GM12865 (cell line): ENCODE measurements around the gene SIRPD.
"Not testable (repeated sequence)": the region's sequence is repeated elsewhere in the genome, so short reads cannot be mapped to it uniquely, and the experiment has no call there.

Source experiments
- DNase-seq: peaks from one replicate; pipeline ENCODE4 v3.0.0; 2010; ENCODE audit warnings: low read depth
- H3K4me3 ChIP-seq: 2 replicates; pipeline ENCODE4 v1.5.1; 2011; ENCODE audit warnings: mild to moderate bottlenecking, low read depth, low read length, control low read depth
- TF ChIP-seq, protein P1 (sequence below): IDR thresholded peaks from 2 replicates; pipeline ENCODE4 v1.5.1; 2011; ENCODE audit warnings: low read length, control low read depth, low read depth, inconsistent platforms; ENCODE audit not compliant: insufficient read depth; ENCODE audit errors: missing control alignments

SIRPD gene

GRCh38 chr20:1499528-1500420 lies 57.7 kb downstream of the SIRPD start:
- DNase-seq: no peak

GRCh38 chr20:1497371-1497770 lies 60.1 kb downstream of the SIRPD start:
- not testable (repeated sequence) for H3K4me3 ChIP-seq, DNase-seq

More at GRCh38 chr20:1499528-1500420, 57.7 kb downstream of the SIRPD start:
- no peak overlapping the region for H3K4me3 ChIP-seq
- TF ChIP-seq, protein P1, sequence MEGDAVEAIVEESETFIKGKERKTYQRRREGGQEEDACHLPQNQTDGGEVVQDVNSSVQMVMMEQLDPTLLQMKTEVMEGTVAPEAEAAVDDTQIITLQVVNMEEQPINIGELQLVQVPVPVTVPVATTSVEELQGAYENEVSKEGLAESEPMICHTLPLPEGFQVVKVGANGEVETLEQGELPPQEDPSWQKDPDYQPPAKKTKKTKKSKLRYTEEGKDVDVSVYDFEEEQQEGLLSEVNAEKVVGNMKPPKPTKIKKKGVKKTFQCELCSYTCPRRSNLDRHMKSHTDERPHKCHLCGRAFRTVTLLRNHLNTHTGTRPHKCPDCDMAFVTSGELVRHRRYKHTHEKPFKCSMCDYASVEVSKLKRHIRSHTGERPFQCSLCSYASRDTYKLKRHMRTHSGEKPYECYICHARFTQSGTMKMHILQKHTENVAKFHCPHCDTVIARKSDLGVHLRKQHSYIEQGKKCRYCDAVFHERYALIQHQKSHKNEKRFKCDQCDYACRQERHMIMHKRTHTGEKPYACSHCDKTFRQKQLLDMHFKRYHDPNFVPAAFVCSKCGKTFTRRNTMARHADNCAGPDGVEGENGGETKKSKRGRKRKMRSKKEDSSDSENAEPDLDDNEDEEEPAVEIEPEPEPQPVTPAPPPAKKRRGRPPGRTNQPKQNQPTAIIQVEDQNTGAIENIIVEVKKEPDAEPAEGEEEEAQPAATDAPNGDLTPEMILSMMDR: no peak

DNA sequence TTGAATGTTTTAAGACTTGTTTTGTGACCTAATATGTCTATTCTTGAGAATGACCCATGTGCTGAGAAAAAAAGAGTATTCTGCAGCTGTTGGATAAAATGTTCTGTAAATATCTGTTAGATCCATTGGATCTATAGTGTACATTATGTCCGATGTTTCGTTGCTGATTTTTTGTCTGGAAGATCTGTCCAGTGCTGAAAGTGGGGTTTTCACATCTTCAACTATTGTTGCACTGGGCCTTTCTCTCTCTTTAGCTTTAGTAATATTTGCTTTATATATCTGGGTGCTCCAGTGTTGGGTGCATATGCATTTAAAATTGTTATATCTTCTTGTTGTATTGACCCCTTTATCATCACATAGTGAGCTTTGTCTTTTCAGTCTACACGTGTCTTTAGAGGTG lies 60.6 kb downstream of the SIRPD start:
- H3K4me3 ChIP-seq: no peak overlapping the region
- DNase-seq: no peak
- TF ChIP-seq, protein P1: no peak

GRCh38 chr20:1494436-1494835 lies 63.1 kb downstream of the SIRPD start:
- H3K4me3 ChIP-seq: no peak overlapping the region
- TF ChIP-seq, protein P1: no peak

DNA sequence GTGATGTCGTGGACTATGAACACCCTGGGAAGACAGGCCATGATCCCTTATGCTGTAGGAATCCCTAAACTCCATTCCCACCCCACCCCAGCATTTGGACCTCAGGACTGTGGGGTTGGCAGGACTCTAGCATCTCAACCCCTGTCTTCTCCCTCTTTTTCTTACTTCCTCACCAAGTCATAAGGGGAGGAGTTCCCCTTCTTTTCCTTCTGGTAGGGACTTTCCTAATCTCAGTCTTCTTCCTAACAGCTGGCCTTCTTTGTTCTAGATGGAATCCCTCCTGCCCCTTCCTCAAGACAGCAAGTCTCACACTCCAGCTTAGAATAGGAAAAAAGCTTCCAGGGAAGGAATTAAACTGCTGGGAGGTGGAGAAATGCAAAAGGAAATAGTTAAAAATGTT lies 64.0 kb downstream of the SIRPD start:
- DNase-seq: no peak
- H3K4me3 ChIP-seq: no peak overlapping the region
- TF ChIP-seq, protein P1: no peak

More at GRCh38 chr20:1494436-1494835, 63.1 kb downstream of the SIRPD start:
- DNase-seq: no peak

- DNase-seq: no peak
- TF ChIP-seq, protein P1: no peak
- H3K4me3 ChIP-seq: no peak overlapping the region
Observed at GRCh38 chr20:1491860-1492642, 65.5 kb downstream of the SIRPD start.

- TF ChIP-seq, protein P1: no peak
- no peak within 1 kb of the TSS for H3K4me3 ChIP-seq
- no peak for DNase-seq
Observed at GRCh38 chr20:1491281-1491840, 66.1 kb downstream of the SIRPD start, which contains the start of gene SIRPB2. Gene SIRPB2, minus strand, starts transcription at chr20:1491420. Its CDS starts 61 bp downstream, at chr20:1491359.
